ENCODE results near the gene MAT2A. TPM values are rescaled to one million over a fixed set of nuclear protein-coding genes. Genes with fewer than 3 reads are reported as not detected.
A peak's percentile ranks its signal among the peaks of the same experiment; 100 is the strongest.

Gene MAT2A
- total RNA-seq, 2 experiments from 2014 or later = 196 to 208 TPM

DNA sequence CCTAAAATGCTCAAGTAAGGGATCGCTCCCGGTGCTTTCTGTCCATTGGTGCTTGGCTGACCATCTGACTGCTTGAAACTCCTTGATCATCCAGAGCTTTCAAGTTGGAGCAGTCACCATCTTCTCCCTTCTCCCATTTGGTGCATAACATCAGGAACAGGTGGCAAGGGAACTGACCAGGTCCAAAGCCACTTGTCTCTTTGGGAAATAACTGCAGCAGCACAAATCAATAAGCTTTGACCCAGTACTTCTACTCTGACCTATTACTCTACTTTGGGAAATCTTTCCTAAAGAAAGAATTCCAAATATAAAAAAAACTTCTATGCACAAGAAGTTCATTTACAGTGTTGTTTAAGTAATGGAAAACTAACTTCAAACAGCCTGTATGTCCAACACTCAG is 10.6 kb upstream of the MAT2A start:
- intact Hi-C loops (cut with micrococcal nuclease) = no loop called here
- H3K36me3 Mint-ChIP-seq = no peaks in the 10 kb centered on the region
- no peak overlapping the region for H3K27ac Mint-ChIP-seq
- DNase-seq = no peak
- ChIA-PET POLR2A (no interaction called here), CTCF (no interaction called here)
- no peaks in the 10 kb centered on the region for H3K4me1 Mint-ChIP-seq (ENCODE audit: low read depth)
- H3K4me3 Mint-ChIP-seq = no peak overlapping the region
- H3K9me3 Mint-ChIP-seq = no peaks in the 10 kb centered on the region
- H3K27me3 Mint-ChIP-seq = peaks cover 3% of the 10 kb centered on the region

- peaks cover 3% of the 10 kb centered on the region for H3K27me3 Mint-ChIP-seq
- CTCF ChIA-PET = interaction anchor here (0.6 kb wide), 1 partner anchor 9 kb away, joined by 3 read pairs; the partner anchor contains the start of gene MAT2A
- no peaks in the 10 kb centered on the region for H3K9me3 Mint-ChIP-seq
- H3K4me1 Mint-ChIP-seq (ENCODE audit: low read depth) = no peaks in the 10 kb centered on the region
- no peak overlapping the region for H3K27ac Mint-ChIP-seq
- no peak overlapping the region for H3K4me3 Mint-ChIP-seq
- DNase-seq = no peak
- no peaks in the 10 kb centered on the region for H3K36me3 Mint-ChIP-seq
- intact Hi-C loops (cut with micrococcal nuclease) = no loop called here
- POLR2A ChIA-PET = interaction anchor here (1.6 kb wide), 1 partner anchor 9 kb away, joined by 4 read pairs; the partner anchor contains the start of gene MAT2A
Observed at GRCh38 chr2:85529809-85530208, 9.2 kb upstream of the MAT2A start.

- Mint-ChIP-seq H3K27me3 (peaks cover 3% of the 10 kb centered on the region), H3K27ac (no peak overlapping the region), H3K4me3 (no peak overlapping the region), H3K9me3 (no peaks in the 10 kb centered on the region), H3K36me3 (no peaks in the 10 kb centered on the region), H3K4me1 (ENCODE audit: low read depth) (peaks cover 4% of the 10 kb centered on the region)
- DNase-seq = no peak
- ChIA-PET CTCF (no interaction called here), POLR2A (interaction anchor here (0.7 kb wide), 1 partner anchor 12 kb away, joined by 3 read pairs; no protein-coding TSS in a partner anchor)
- intact Hi-C loops (cut with micrococcal nuclease) = no loop called here
Observed at GRCh38 chr2:85531589-85531988, 7.4 kb upstream of the MAT2A start.

- POLR2A ChIA-PET = interaction anchor here (0.9 to 1.3 kb wide), 2 partner anchors 12 to 97 kb away, joined by 3 read pairs; no protein-coding TSS in a partner anchor
- H3K9me3 Mint-ChIP-seq = no peaks in the 10 kb centered on the region
- H3K4me1 Mint-ChIP-seq (ENCODE audit: low read depth) = peaks cover 15% of the 10 kb centered on the region
- CTCF ChIA-PET = interaction anchor here (1.4 to 2.0 kb wide), 2 partner anchors 18 to 103 kb away, joined by 4 to 8 read pairs; no protein-coding TSS in a partner anchor
- no peak overlapping the region for H3K27ac Mint-ChIP-seq
- no peak overlapping the region for H3K4me3 Mint-ChIP-seq
- H3K36me3 Mint-ChIP-seq = peaks cover 10% of the 10 kb centered on the region
- intact Hi-C loops (cut with micrococcal nuclease) = no loop called here
- DNase-seq = no peak
- H3K27me3 Mint-ChIP-seq = no peaks in the 10 kb centered on the region
Observed at GRCh38 chr2:85534099-85534498, 4.9 kb upstream of the MAT2A start.

DNA sequence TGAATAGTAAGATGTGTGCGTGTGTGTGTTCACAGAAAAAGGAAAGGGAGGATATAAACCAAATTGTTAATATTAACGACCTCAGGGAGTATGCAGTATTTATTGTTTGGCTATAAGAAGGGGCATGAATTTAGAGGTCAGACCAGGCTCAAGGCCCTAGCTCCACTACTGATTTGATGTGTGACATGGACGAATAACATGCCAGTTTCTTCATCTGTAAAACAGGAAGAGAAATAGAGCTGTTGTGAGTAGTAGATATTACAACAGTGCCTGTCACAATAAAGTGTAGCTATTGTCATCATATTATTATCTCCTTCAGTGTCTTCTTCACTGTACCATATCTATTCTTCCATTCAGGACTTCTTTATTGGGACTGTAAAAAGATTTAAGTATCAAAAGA is 4.1 kb upstream of the MAT2A start:
- no peaks in the 10 kb centered on the region for H3K27me3 Mint-ChIP-seq
- intact Hi-C loops (cut with micrococcal nuclease) = no loop called here
- H3K27ac Mint-ChIP-seq = no peak overlapping the region
- CTCF ChIA-PET = interaction anchor here (0.6 to 2.0 kb wide), 5 partner anchors 8 to 556 kb away, joined by 3 to 8 read pairs (median 4); no protein-coding TSS in a partner anchor
- DNase-seq = no peak
- POLR2A ChIA-PET = interaction anchor here (0.6 to 1.3 kb wide), 3 partner anchors 11 to 97 kb away, joined by 3 read pairs; no protein-coding TSS in a partner anchor
- H3K4me1 Mint-ChIP-seq (ENCODE audit: low read depth) = peaks cover 15% of the 10 kb centered on the region
- H3K4me3 Mint-ChIP-seq = no peak overlapping the region
- H3K9me3 Mint-ChIP-seq = no peaks in the 10 kb centered on the region
- H3K36me3 Mint-ChIP-seq = peaks cover 16% of the 10 kb centered on the region

DNA sequence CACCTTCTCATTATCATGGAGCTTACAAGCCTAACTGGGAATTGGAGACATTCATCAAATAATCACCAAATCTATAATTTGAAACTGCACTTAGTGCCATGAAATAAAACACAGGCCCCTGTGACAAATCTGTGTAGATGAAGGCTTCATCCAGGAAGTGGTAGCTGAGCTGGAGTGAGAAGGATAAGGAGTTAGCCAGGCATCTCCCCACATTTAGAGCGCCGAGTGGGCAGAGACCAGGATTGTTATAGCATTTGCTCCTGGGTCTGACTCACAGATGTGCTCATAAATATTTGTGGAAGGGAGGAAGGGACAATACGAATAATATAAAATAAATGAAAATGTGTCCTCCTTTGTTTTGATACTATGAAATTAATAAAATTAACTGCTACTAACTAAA is 2.5 kb upstream of the MAT2A start:
- DNase-seq = no peak
- peaks cover 25% of the 10 kb centered on the region for H3K4me1 Mint-ChIP-seq (ENCODE audit: low read depth)
- ChIA-PET POLR2A (interaction anchor here (1.1 to 4.7 kb wide), 3 partner anchors 9 to 182 kb away, joined by 3 to 80 read pairs (median 4); partner anchors contain the start of genes ELMOD3 and RETSAT), CTCF (interaction anchor here (0.7 to 8.7 kb wide), 3 partner anchors 14 to 1086 kb away, joined by 3 to 62 read pairs (median 4); no protein-coding TSS in a partner anchor)
- intact Hi-C loops (cut with micrococcal nuclease) = no loop called here
- peaks cover 32% of the 10 kb centered on the region for H3K36me3 Mint-ChIP-seq
- no peak overlapping the region for H3K4me3 Mint-ChIP-seq
- no peaks in the 10 kb centered on the region for H3K9me3 Mint-ChIP-seq
- H3K27me3 Mint-ChIP-seq = no peaks in the 10 kb centered on the region
- H3K27ac Mint-ChIP-seq = no peak overlapping the region

- Mint-ChIP-seq H3K27ac (peak overlapping the region; percentile 99), H3K4me1 (ENCODE audit: low read depth) (peaks cover 39% of the 10 kb centered on the region), H3K4me3 (peak overlapping the region; percentile 92), H3K9me3 (no peaks in the 10 kb centered on the region), H3K36me3 (peaks cover 45% of the 10 kb centered on the region), H3K27me3 (no peaks in the 10 kb centered on the region)
- DNase-seq = peak; percentile 45
- POLR2A ChIA-PET = interaction anchor here (0.5 to 4.8 kb wide), 20 partner anchors 12 to 631 kb away, joined by 3 to 80 read pairs (median 6); partner anchors contain the start of genes C2orf68, ELMOD3, RETSAT and RNF181
- CTCF ChIA-PET = interaction anchor here (1.1 to 8.7 kb wide), 6 partner anchors 8 to 125 kb away, joined by 3 to 62 read pairs (median 8); partner anchors contain the start of gene SH2D6
- intact Hi-C loops (cut with micrococcal nuclease) = loop anchor here (2.0 kb wide), 2 partner anchors 23 to 211 kb away; partner anchors contain the start of genes GGCX and TGOLN2
Observed at GRCh38 chr2:85537600-85538506, 1.1 kb upstream of the MAT2A start.

DNA sequence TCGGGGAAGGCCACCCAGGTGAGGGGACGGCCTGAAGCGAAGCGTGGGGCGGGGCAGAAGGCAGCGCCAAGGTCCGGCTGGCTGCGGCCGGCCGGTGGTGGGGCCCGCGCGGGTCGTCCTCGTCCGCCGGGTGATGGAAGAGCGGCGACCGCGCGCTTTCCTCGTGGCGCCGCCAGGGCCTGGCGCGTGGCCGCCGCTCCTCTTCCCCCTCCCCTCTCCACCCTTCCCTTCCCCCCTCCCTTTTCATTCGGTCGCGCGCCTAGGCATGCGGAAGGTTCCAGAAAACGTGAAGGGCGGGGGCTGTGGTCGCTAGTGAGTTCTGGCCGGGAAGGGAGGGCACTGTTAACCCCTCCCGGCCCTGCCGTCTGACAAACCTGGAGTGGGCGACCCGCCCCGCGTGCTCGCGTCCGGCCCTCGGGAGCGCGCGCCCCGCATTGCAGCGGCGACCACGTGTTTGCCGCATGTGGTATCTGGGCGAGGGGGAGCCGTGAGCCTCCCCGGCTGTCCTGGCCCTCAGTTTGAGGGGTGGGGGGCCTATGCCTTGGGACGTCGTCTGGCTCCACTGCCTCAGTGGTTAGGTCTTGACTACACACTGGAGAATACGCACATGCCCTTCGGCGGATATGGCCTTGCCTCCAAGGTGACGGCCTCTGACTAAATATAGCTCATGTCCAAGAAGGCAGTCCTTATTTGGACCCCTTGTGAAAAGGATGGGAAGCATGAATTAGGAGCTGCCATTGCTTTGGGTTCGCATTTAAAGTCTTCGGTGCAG is 579 bp downstream of the MAT2A start:
- H3K27ac Mint-ChIP-seq = peak overlapping the region; percentile 99
- intact Hi-C loops (cut with micrococcal nuclease) = loop anchor here (1.0 to 2.0 kb wide), 6 partner anchors 21 to 213 kb away; partner anchors contain the start of genes ELMOD3, GGCX, RETSAT and SH2D6
- peak overlapping the region; percentile 92 for H3K4me3 Mint-ChIP-seq
- H3K27me3 Mint-ChIP-seq = no peaks in the 10 kb centered on the region
- H3K9me3 Mint-ChIP-seq = no peaks in the 10 kb centered on the region
- peaks cover 51% of the 10 kb centered on the region for H3K4me1 Mint-ChIP-seq (ENCODE audit: low read depth)
- CTCF ChIA-PET = interaction anchor here (0.7 to 8.7 kb wide), 6 partner anchors 10 to 127 kb away, joined by 3 to 62 read pairs (median 8); partner anchors contain the start of gene SH2D6
- POLR2A ChIA-PET = interaction anchor here (0.5 to 4.8 kb wide), 31 partner anchors 9 to 820 kb away, joined by 3 to 80 read pairs (median 4); partner anchors contain the start of genes C2orf68, ELMOD3, GGCX and RETSAT
- peaks cover 59% of the 10 kb centered on the region for H3K36me3 Mint-ChIP-seq
- DNase-seq = peak; percentile 84

- H3K4me1 Mint-ChIP-seq (ENCODE audit: low read depth) = peaks cover 51% of the 10 kb centered on the region
Observed at GRCh38 chr2:85540133-85540648, 1.2 kb downstream of the MAT2A start.

GRCh38 chr2:85541262-85541661 is 2.3 kb downstream of the MAT2A start:
- no peaks in the 10 kb centered on the region for H3K9me3 Mint-ChIP-seq
- ChIA-PET CTCF (interaction anchor here (0.6 to 8.7 kb wide), 4 partner anchors 9 to 906 kb away, joined by 4 to 62 read pairs (median 28); partner anchors contain the start of gene SH2D6), POLR2A (interaction anchor here (1.2 to 4.8 kb wide), 8 partner anchors 9 to 214 kb away, joined by 4 to 52 read pairs (median 24); partner anchors contain the start of genes ELMOD3, GGCX, RETSAT and SH2D6)
- H3K4me3 Mint-ChIP-seq = peak overlapping the region; percentile 92
- peaks cover 71% of the 10 kb centered on the region for H3K36me3 Mint-ChIP-seq
- no peaks in the 10 kb centered on the region for H3K27me3 Mint-ChIP-seq
- peaks cover 50% of the 10 kb centered on the region for H3K4me1 Mint-ChIP-seq (ENCODE audit: low read depth)
- intact Hi-C loops (cut with micrococcal nuclease) = no loop called here
- peak overlapping the region; percentile 99 for H3K27ac Mint-ChIP-seq
- no peak for DNase-seq

More at GRCh38 chr2:85540133-85540648, 1.2 kb downstream of the MAT2A start:
- CTCF ChIA-PET = interaction anchor here (1.2 to 8.7 kb wide), 4 partner anchors 10 to 120 kb away, joined by 4 to 62 read pairs (median 32); partner anchors contain the start of gene SH2D6
- Mint-ChIP-seq H3K27me3 (no peaks in the 10 kb centered on the region), H3K9me3 (no peaks in the 10 kb centered on the region), H3K27ac (peak overlapping the region; percentile 99), H3K36me3 (peaks cover 63% of the 10 kb centered on the region), H3K4me3 (peak overlapping the region; percentile 92)
- DNase-seq = no peak
- POLR2A ChIA-PET = interaction anchor here (0.5 to 4.8 kb wide), 15 partner anchors 10 to 819 kb away, joined by 3 to 80 read pairs (median 11); partner anchors contain the start of genes C2orf68, ELMOD3, GGCX and RETSAT
- intact Hi-C loops (cut with micrococcal nuclease) = no loop called here
